Mucosa of descending colon (tissue), 3 donors: ENCODE data around the gene DMRTA1. TPM values are rescaled to one million over a fixed set of nuclear protein-coding genes. Genes with fewer than 3 reads are reported as not detected.

Source experiments
- ATAC-seq: fragments of 200-7000 bp; cut with Tn5 transposase; one replicate; pipeline ENCODE4 v1.9.1; 2020; ENCODE audit warnings: mild to moderate bottlenecking, moderate library complexity
- DNase-seq, 3 donors: peaks; one replicate each; pipeline ENCODE4 v3.0.0-alpha.2; 2020
- H3K36me3 ChIP-seq: fragments of 200-600 bp; one replicate; pipeline ENCODE4 v1.8.0; 2021; ENCODE audit warnings: low read depth, mild to moderate bottlenecking
- H3K4me1 ChIP-seq: fragments of 200-600 bp; one replicate; pipeline ENCODE4 v1.8.0; 2021; ENCODE audit warnings: low read depth, mild to moderate bottlenecking
- H3K4me3 ChIP-seq: fragments of 200-600 bp; one replicate; pipeline ENCODE4 v1.8.0; 2021; ENCODE audit warnings: mild to moderate bottlenecking
- H3K9me3 ChIP-seq: fragments of 200-600 bp; one replicate; pipeline ENCODE4 v1.8.0; 2021; ENCODE audit warnings: mild to moderate bottlenecking
- intact Hi-C, 2 donors: fragments of 100-400 bp; cut with DNase I in 1 of 2; cut with micrococcal nuclease in 1 of 2; formaldehyde crosslinking; loops; one replicate each; pipeline versions ENCODE4 v1.11.0 to v1.11.1; 2022; cut with DNase I, micrococcal nuclease
- total RNA-seq, 3 donors: library from RNA; stranded (reverse); fragmentation: NEBNext Ultra II Directional in 2 of 3; extraction: Animal tissue kit (Norgen Biotek cat#: 25700) in 2 of 3; gene quantifications; one replicate each; pipeline versions ENCODE4 v1.2.1 to v1.2.4, GENCODE V29; 2021 to 2023
- TF ChIP-seq, protein P1 (sequence below): fragments of 200-600 bp; IDR thresholded peaks from one replicate; pipeline ENCODE4 v1.8.0; 2022; ENCODE audit warnings: antibody characterized with exemption, mild to moderate bottlenecking
- donor health status: DM: no; HTN: no; CAD: no; lungs with moderate emphysema.
- donor health status: DM: no; HTN: no; CAD: no.
- donor health status: DM: no; HTN: yes; CAD: no.

DMRTA1 gene
- total RNA-seq, 3 donors from 2014 or later: 1.0 to 1.3 (median 1.2) TPM

DNA sequence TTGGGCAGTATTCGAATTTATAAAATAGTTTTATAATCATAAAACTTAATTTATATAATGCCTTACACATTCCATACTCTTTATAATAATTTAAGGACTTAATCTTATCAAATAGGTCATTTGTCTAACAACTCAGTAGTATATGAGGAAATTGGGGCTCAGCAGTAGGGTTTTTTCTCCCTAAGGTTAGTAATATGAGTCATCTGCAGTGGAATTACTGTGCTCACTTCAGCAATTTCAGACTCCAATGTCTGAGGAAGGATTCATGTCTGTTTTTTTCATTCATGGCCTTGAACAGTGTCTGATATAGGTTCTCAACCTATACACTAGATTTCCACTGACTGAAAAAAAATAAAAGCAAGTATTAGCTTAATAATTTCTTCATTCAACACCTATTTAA, 7.4 kb downstream of the DMRTA1 start:
- Histone ChIP-seq H3K4me3 (no peak overlapping the region), H3K36me3 (no peaks in the 10 kb centered on the region)
- DNase-seq: no peak

DNA sequence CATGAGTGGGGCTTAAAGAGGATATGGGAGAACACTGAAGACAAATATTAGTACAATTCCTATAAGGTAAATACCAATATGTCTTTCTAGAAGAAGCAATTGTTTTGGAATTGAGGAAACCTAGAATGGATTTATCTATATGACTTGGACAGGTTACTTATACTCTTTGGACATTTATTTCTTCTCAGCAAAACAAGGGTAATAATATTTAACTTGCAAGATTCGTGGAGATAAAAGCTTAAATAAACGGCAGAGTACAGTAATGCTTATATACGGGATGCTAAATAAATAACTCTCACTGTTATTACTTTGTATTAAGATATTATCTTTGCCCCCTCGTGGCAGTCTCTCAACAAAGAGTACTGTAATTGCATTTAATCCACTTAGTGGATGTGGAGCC, 8.6 kb downstream of the DMRTA1 start:
- no peak overlapping the region for H3K4me3 ChIP-seq
- no peaks in the 10 kb centered on the region for H3K4me1 ChIP-seq
- ATAC-seq: no peak
- TF ChIP-seq, protein P1, sequence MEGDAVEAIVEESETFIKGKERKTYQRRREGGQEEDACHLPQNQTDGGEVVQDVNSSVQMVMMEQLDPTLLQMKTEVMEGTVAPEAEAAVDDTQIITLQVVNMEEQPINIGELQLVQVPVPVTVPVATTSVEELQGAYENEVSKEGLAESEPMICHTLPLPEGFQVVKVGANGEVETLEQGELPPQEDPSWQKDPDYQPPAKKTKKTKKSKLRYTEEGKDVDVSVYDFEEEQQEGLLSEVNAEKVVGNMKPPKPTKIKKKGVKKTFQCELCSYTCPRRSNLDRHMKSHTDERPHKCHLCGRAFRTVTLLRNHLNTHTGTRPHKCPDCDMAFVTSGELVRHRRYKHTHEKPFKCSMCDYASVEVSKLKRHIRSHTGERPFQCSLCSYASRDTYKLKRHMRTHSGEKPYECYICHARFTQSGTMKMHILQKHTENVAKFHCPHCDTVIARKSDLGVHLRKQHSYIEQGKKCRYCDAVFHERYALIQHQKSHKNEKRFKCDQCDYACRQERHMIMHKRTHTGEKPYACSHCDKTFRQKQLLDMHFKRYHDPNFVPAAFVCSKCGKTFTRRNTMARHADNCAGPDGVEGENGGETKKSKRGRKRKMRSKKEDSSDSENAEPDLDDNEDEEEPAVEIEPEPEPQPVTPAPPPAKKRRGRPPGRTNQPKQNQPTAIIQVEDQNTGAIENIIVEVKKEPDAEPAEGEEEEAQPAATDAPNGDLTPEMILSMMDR: no peak
- no peaks in the 10 kb centered on the region for H3K9me3 ChIP-seq
- H3K36me3 ChIP-seq: no peaks in the 10 kb centered on the region
- DNase-seq: no peak
- intact Hi-C loops: loop anchor here (10.0 kb wide), 1 partner anchor 640 kb away; no protein-coding TSS in a partner anchor

More for the DNA sequence above, 7.4 kb downstream of the DMRTA1 start:
- no peaks in the 10 kb centered on the region for H3K4me1 ChIP-seq
- intact Hi-C loops: loop anchor here (5.0 to 10.0 kb wide), 3 partner anchors 147 to 639 kb away; no protein-coding TSS in a partner anchor
- H3K9me3 ChIP-seq: no peaks in the 10 kb centered on the region
- no peak for ATAC-seq
- TF ChIP-seq, protein P1: no peak

DNA sequence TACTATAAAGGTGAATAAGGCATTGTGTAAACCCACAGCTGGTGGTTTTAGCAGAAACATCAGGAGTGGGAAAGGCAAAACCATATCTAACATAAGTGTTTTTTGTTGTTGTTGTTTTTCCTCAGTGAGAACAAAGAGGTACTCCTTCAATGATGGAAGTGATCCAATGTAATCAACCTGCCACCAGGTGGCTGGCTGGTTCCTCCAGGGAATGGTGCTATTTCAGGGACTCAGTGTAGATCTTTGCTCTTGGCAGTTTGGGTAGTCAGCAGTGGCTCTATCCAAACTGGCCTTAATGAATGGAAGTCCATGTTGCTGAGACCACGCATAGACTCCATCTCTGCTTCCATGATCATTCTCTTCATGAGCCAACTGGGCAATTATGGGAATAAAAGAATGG, 10.8 kb downstream of the DMRTA1 start:
- DNase-seq (no peak), ATAC-seq (peak; percentile 44)
- intact Hi-C loops: loop anchor here (10.0 kb wide), 1 partner anchor 643 kb away; no protein-coding TSS in a partner anchor
- no peaks in the 10 kb centered on the region for H3K4me1 ChIP-seq
- no peaks in the 10 kb centered on the region for H3K36me3 ChIP-seq
- TF ChIP-seq, protein P1: no peak
- no peak overlapping the region for H3K4me3 ChIP-seq
- no peaks in the 10 kb centered on the region for H3K9me3 ChIP-seq

DNA sequence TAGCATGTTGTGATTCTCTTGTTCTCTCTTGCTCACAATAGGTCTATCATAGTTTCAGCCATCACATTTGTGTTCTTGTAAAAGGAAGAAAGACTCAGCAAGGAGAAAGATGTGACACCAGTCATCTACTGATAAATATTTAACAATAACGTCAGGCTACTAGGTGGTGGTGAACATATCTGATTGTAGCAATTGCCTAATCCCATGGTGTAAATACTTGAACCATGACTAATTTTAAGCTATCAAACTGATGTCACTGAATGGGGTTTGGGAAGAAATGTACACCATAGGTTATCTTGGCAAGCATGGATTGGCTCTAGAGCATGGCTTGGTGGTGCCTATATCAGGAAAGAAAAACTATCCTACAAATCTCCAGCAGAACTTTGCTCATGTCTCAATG, 16.6 kb downstream of the DMRTA1 start:
- H3K4me3 ChIP-seq: no peak overlapping the region
- DNase-seq (no peak), ATAC-seq (no peak)
- TF ChIP-seq, protein P1: no peak
- intact Hi-C loops: no loop called here
- H3K4me1 ChIP-seq: no peaks in the 10 kb centered on the region
- no peaks in the 10 kb centered on the region for H3K9me3 ChIP-seq
- H3K36me3 ChIP-seq: no peaks in the 10 kb centered on the region

DNA sequence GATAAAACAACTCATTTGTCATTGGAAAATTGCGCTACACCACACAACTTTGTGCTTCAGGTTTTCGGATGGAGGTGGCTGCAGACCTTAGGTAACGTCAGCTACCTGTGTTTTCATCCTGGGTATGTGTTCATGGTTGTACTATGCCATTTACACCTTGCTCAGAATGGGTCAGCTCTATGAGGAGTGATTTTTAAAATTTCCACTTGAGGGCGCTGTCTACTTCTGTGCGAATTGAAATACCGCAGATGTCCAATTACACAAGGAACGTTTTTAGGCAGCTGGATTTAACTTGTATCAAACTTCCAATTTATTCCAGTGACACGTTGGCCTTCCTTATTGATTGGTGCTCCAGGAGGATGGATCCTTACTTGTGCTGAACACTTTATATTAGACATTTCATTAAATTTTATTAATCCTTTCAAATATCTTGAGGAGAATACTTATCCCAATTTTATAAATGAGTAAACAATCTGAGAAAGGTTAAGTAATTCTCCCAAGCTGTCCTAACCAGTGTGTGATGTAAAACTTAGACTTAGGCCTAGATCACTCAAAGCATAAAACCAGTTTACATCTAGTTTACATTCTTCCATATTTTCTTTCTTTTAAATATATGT, 23.4 kb downstream of the DMRTA1 start:
- H3K4me1 ChIP-seq: no peaks in the 10 kb centered on the region
- TF ChIP-seq, protein P1: peak; percentile 21
- peak in 1 of 3 donors; percentile 42 for DNase-seq
- no peaks in the 10 kb centered on the region for H3K9me3 ChIP-seq
- H3K36me3 ChIP-seq: no peaks in the 10 kb centered on the region
- intact Hi-C loops: no loop called here
- ATAC-seq: peak; percentile 64
- no peak overlapping the region for H3K4me3 ChIP-seq

DNA sequence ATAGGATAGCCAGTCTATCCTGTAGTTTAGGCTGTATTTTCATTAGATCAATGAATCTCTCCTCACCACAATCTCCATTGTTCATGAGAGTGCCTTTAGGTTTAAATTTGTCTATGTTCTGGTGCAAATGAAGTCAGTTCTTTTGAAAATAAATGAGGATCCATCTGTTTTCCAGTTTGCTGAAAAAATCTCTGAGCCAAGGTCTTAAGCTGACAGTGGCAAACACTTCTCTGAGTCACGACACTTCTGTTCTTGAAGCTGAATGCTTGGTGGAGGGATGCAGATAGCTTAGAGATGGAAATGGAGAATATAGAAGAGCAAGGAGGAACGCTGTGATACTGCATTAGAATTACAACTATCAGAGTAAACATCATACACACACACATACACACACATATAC, 34.9 kb downstream of the DMRTA1 start:
- Histone ChIP-seq H3K4me1 (no peaks in the 10 kb centered on the region), H3K36me3 (no peaks in the 10 kb centered on the region), H3K4me3 (no peak overlapping the region), H3K9me3 (peaks cover 2% of the 10 kb centered on the region)
- DNase-seq (no peak), ATAC-seq (no peak)
- TF ChIP-seq, protein P1: no peak
- intact Hi-C loops: no loop called here
